Cardiac muscle cell (in vitro differentiated cells and primary cell): ENCODE results near the gene ZNF318. TPM values are rescaled to one million over a fixed set of nuclear protein-coding genes. Genes with fewer than 3 reads are reported as not detected.
"Not testable (repeated sequence)": the region's sequence is repeated elsewhere in the genome, so short reads cannot be mapped to it uniquely, and the experiment has no call there.

Experiments
- DNase-seq, 2 donors: peaks; one replicate each; pipeline versions ENCODE4 v3.0.0 to v3.0.0-alpha.2; 2010 to 2017; ENCODE audit warnings: low read depth in 1 of 2, low spot score in 1 of 2
- H3K27ac ChIP-seq: fragments of 200-600 bp; sonication (generic); 2 replicates; pipeline ENCODE4 v1.5.1; 2016
- H3K27me3 ChIP-seq: fragments of 200-600 bp; sonication (generic); 2 replicates; pipeline ENCODE4 v1.6.0; 2016; ENCODE audit warnings: control low read depth
- H3K36me3 ChIP-seq: fragments of 200-600 bp; sonication (generic); 2 replicates; pipeline ENCODE4 v1.5.1; 2016; ENCODE audit warnings: control low read depth
- H3K4me1 ChIP-seq: fragments of 200-600 bp; sonication (generic); 2 replicates; pipeline ENCODE4 v1.8.1; 2017; ENCODE audit warnings: low read depth, mild to moderate bottlenecking, mixed run types
- H3K4me3 ChIP-seq: fragments of 200-600 bp; sonication (generic); 2 replicates; pipeline ENCODE4 v1.5.1; 2016; ENCODE audit warnings: mild to moderate bottlenecking
- H3K9me3 ChIP-seq: fragments of 200-600 bp; sonication (generic); 2 replicates; pipeline ENCODE4 v1.5.1; 2017; ENCODE audit warnings: low read depth, mild to moderate bottlenecking, control low read depth
- polyA plus RNA-seq: library from polyadenylated mRNA; unstranded; fragments of >200 nt; fragmentation: Nextera tagmentation; extraction: Ambion mirVana; gene quantifications from 2 replicates; pipeline ENCODE4 v1.2.1, GENCODE V29; 2016
- total RNA-seq: library from RNA; depleted of rRNA; stranded (reverse); fragments of >200 nt; gene quantifications from 2 replicates; pipeline ENCODE4 v1.2.3, GENCODE V29; 2016
- TF ChIP-seq, protein P1 (sequence below): IDR thresholded peaks from 2 replicates; pipeline ENCODE4 v1.5.1; 2012; ENCODE audit warnings: low read depth, mild to moderate bottlenecking, low read length

The ZNF318 gene
- total and polyA plus RNA-seq, 2 experiments from 2014 or later, result 16.2 to 27.2 TPM

- H3K4me3 ChIP-seq, result no peak overlapping the region
- TF ChIP-seq, protein P1, sequence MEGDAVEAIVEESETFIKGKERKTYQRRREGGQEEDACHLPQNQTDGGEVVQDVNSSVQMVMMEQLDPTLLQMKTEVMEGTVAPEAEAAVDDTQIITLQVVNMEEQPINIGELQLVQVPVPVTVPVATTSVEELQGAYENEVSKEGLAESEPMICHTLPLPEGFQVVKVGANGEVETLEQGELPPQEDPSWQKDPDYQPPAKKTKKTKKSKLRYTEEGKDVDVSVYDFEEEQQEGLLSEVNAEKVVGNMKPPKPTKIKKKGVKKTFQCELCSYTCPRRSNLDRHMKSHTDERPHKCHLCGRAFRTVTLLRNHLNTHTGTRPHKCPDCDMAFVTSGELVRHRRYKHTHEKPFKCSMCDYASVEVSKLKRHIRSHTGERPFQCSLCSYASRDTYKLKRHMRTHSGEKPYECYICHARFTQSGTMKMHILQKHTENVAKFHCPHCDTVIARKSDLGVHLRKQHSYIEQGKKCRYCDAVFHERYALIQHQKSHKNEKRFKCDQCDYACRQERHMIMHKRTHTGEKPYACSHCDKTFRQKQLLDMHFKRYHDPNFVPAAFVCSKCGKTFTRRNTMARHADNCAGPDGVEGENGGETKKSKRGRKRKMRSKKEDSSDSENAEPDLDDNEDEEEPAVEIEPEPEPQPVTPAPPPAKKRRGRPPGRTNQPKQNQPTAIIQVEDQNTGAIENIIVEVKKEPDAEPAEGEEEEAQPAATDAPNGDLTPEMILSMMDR, result no peak
- H3K36me3 ChIP-seq, result no peaks in the 10 kb centered on the region
- H3K27me3 ChIP-seq, result peaks cover 5% of the 10 kb centered on the region
- H3K27ac ChIP-seq, result no peak overlapping the region
- no peaks in the 10 kb centered on the region for H3K4me1 ChIP-seq
- H3K9me3 ChIP-seq, result no peaks in the 10 kb centered on the region
- DNase-seq, result no peak
Measured at GRCh38 chr6:43399932-43400487, 30.6 kb upstream of the ZNF318 start.

- Histone ChIP-seq H3K27me3 (no peaks in the 10 kb centered on the region), H3K9me3 (no peaks in the 10 kb centered on the region), H3K27ac (no peak overlapping the region), H3K4me3 (no peak overlapping the region), H3K36me3 (no peaks in the 10 kb centered on the region), H3K4me1 (peaks cover 21% of the 10 kb centered on the region)
- no peak for DNase-seq
- TF ChIP-seq, protein P1, result no peak
Measured at GRCh38 chr6:43396408-43397149, 27.1 kb upstream of the ZNF318 start.

GRCh38 chr6:43395776-43396175, 26.3 kb upstream of the ZNF318 start:
- Histone ChIP-seq H3K9me3 (no peaks in the 10 kb centered on the region), H3K27ac (no peak overlapping the region), H3K36me3 (no peaks in the 10 kb centered on the region), H3K4me1 (peaks cover 29% of the 10 kb centered on the region), H3K27me3 (no peaks in the 10 kb centered on the region), H3K4me3 (no peak overlapping the region)
- DNase-seq, result no peak
- TF ChIP-seq, protein P1, result no peak

GRCh38 chr6:43394982-43395381, 25.5 kb upstream of the ZNF318 start:
- H3K9me3 ChIP-seq, result no peaks in the 10 kb centered on the region
- no peak for DNase-seq
- TF ChIP-seq, protein P1, result no peak
- no peaks in the 10 kb centered on the region for H3K36me3 ChIP-seq
- no peaks in the 10 kb centered on the region for H3K27me3 ChIP-seq
- no peak overlapping the region for H3K27ac ChIP-seq
- no peak overlapping the region for H3K4me3 ChIP-seq
- peaks cover 37% of the 10 kb centered on the region for H3K4me1 ChIP-seq

DNA sequence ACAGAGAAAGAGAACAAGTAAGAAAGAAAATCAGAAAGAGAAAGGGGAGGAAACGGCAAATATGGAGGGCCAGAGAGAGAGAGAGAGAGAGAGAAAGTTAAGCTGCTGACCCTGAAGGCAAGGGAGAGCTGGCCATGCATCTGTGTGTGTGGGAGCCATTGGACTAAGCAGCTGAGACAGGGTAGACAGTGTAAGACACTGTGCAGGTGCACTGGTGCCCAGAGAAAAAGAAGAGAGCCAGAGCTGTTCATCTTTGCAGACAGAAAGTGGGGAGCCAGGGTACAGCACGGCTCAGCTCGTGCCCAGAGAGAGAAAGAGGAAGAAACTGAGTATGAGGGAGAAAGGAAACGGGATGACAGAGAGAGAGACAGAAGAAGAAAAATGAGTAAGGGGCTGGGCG, 24.2 kb upstream of the ZNF318 start:
- Histone ChIP-seq H3K27ac (peak overlapping the region; percentile 55), H3K36me3 (no peaks in the 10 kb centered on the region), H3K4me1 (peaks cover 38% of the 10 kb centered on the region), H3K9me3 (no peaks in the 10 kb centered on the region), H3K4me3 (no peak overlapping the region), H3K27me3 (no peaks in the 10 kb centered on the region)
- no peak for DNase-seq
- TF ChIP-seq, protein P1, result no peak

- not testable (repeated sequence) for H3K9me3 ChIP-seq
Measured at GRCh38 chr6:43393133-43393532, 23.7 kb upstream of the ZNF318 start.

More at GRCh38 chr6:43393133-43393532, 23.7 kb upstream of the ZNF318 start:
- DNase-seq, H3K36me3 ChIP-seq, H3K27me3 ChIP-seq, H3K4me3 ChIP-seq: not testable (repeated sequence)
- H3K27ac ChIP-seq, result peak overlapping the region; percentile 55
- H3K4me1 ChIP-seq, result peaks cover 38% of the 10 kb centered on the region
